GM21529 (cell line): ENCODE results near the gene TMEM79.

Source experiments
- ATAC-seq: cut with Tn5 transposase; IDR thresholded peaks from one replicate; pipeline ENCODE4 v1.9.1; 2021; ENCODE audit not compliant: unreplicated experiment

TMEM79 gene

GRCh38 chr1:156284112-156284511 is at the start of gene TMEM79:
TSS of gene TMEM79 (plus strand) at chr1:156284325. CDS start at chr1:156285227, 902 bp downstream.
- ATAC-seq = no peak

- no peak for ATAC-seq
These were observed 48.0 kb upstream of the TMEM79 start for GRCh38 chr1:156236164-156236563.

- no peak for ATAC-seq
These were observed 45.9 kb upstream of the TMEM79 start for GRCh38 chr1:156238248-156238647.

- ATAC-seq = no peak
These were observed 42.8 kb upstream of the TMEM79 start for GRCh38 chr1:156241311-156241811.

GRCh38 chr1:156241926-156242325 is 42.2 kb upstream of the TMEM79 start, which contains the start of gene BGLAP:
TSS of gene BGLAP (plus strand) at chr1:156242184. CDS start at chr1:156242232, 48 bp downstream.
- no peak for ATAC-seq

- ATAC-seq = no peak
These were observed 41.4 kb upstream of the TMEM79 start for GRCh38 chr1:156242738-156243137.

- no peak for ATAC-seq
These were observed 40.0 kb upstream of the TMEM79 start for GRCh38 chr1:156244126-156244525.

GRCh38 chr1:156244712-156245111 is 39.4 kb upstream of the TMEM79 start:
- ATAC-seq = no peak

GRCh38 chr1:156245451-156246232 is 38.5 kb upstream of the TMEM79 start:
- ATAC-seq = no peak

GRCh38 chr1:156246241-156246780 is 37.8 kb upstream of the TMEM79 start:
- ATAC-seq = no peak

GRCh38 chr1:156246781-156247459 is 37.2 kb upstream of the TMEM79 start:
- no peak for ATAC-seq

GRCh38 chr1:156247460-156248322 is 36.4 kb upstream of the TMEM79 start, which contains the start of gene PAQR6:
TSS of gene PAQR6 (minus strand) at chr1:156248056. CDS start at chr1:156246731, 1,325 bp downstream.
- no peak for ATAC-seq

- no peak for ATAC-seq
These were observed 35.8 kb upstream of the TMEM79 start for GRCh38 chr1:156248323-156248683.

- no peak for ATAC-seq
These were observed 34.5 kb upstream of the TMEM79 start for GRCh38 chr1:156249593-156249992.

- no peak for ATAC-seq
These were observed 32.6 kb upstream of the TMEM79 start for GRCh38 chr1:156251527-156251926.

GRCh38 chr1:156253634-156254033 is 30.5 kb upstream of the TMEM79 start:
- no peak for ATAC-seq

GRCh38 chr1:156257711-156258110 is 26.4 kb upstream of the TMEM79 start:
- ATAC-seq = no peak

GRCh38 chr1:156258859-156259258 is 25.3 kb upstream of the TMEM79 start:
- ATAC-seq = no peak

GRCh38 chr1:156259805-156260204 is 24.3 kb upstream of the TMEM79 start:
- no peak for ATAC-seq

GRCh38 chr1:156260896-156261295 is 23.2 kb upstream of the TMEM79 start:
- no peak for ATAC-seq
